ENCODE data around the gene CYB5R3. TPM values are rescaled to one million over a fixed set of nuclear protein-coding genes. Genes with fewer than 3 reads are reported as not detected.
A peak's percentile ranks its signal among the peaks of the same experiment; 100 is the strongest.
"Not testable (repeated sequence)": the region's sequence is repeated elsewhere in the genome, so short reads cannot be mapped to it uniquely, and the experiment has no call there.

Gene CYB5R3
- total RNA-seq, 1 donor from 2014 or later = 99.0 TPM

- H3K9me3 Mint-ChIP-seq = peaks cover 3% of the 10 kb centered on the region
- peak overlapping the region; percentile 70 for H3K27ac Mint-ChIP-seq
- no peak for DNase-seq (ENCODE audit: low spot score in 2 of 2, unreplicated experiment in 2 of 2)
- no peaks in the 10 kb centered on the region for H3K27me3 Mint-ChIP-seq (ENCODE audit: low read depth)
- peaks cover 16% of the 10 kb centered on the region for H3K36me3 Mint-ChIP-seq
- TF ChIP-seq CTCF (IDR thresholded peaks at IDR 0.05; ENCODE audit: unreplicated experiment) = no peak
- H3K4me1 Mint-ChIP-seq = peaks cover 46% of the 10 kb centered on the region
- H3K4me3 Mint-ChIP-seq = no peak overlapping the region
Measured at GRCh38 chr22:42610186-42610585, 39.0 kb downstream of the CYB5R3 start.

DNA sequence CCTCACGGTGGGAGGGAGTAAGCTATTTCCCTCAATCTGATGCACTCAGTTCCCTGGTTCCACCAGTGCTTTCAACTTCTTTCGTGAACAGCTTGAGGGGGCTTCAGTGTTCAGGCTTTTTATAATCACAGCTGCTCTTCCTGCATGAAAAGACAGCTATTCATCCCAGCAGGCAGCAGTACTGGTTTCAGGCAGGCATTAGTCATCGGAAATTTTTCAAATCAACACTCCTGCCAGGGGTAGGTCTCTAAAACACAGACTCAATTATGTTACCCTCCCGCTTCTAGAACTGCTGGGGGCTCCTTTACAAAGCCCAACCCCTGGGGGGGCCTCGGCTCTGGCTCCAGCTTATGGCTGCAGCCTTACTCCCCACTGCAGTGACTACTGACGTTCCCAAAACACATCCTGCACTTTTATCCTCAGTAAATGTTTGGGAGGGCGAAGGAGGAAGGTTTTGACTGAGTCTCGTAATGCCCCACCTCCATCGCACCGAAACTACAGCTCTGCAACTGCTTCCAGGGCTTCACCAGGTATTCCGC, 40.3 kb downstream of the CYB5R3 start:
- Mint-ChIP-seq H3K9me3 (peaks cover 3% of the 10 kb centered on the region), H3K27me3 (ENCODE audit: low read depth) (no peaks in the 10 kb centered on the region), H3K27ac (peak overlapping the region; percentile 91), H3K4me3 (no peak overlapping the region), H3K36me3 (peaks cover 16% of the 10 kb centered on the region), H3K4me1 (peaks cover 44% of the 10 kb centered on the region)
- no peak for DNase-seq (ENCODE audit: low spot score in 2 of 2, unreplicated experiment in 2 of 2)
- TF ChIP-seq CTCF (IDR thresholded peaks at IDR 0.05; ENCODE audit: unreplicated experiment) = no peak

DNA sequence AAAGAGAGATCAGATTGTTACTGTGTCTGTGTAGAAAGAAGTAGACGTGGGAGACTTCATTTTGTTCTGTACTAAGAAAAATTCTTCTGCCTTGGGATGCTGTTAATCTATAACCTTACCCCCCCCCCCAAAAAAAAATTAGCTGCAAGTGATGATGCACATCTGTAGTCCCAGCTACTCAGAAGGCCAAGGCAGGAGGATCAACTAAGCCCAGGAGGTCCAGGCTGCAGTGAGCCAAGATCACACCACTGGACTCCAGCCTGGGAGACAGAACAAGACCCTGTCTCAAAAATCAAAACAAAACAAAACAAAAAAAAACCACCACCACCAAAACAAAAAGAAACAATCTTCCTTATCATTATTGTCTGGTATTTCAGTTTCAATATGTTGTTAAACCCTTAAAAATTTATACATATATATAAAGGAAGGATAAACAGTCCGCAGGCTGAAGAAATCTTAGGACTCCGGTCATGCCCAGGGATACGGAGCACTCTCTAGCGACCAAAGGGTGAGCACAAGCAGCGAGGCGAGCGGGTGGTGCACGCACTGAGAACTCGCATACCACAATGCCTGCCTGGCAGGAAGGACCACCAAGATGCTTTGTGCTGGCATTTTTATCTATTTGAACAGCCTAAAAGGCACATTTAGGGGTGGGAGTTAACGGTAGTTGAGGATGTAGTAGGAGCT, 40.9 kb downstream of the CYB5R3 start:
- no peak overlapping the region for H3K4me3 Mint-ChIP-seq
- peaks cover 16% of the 10 kb centered on the region for H3K36me3 Mint-ChIP-seq
- H3K4me1 Mint-ChIP-seq = peaks cover 40% of the 10 kb centered on the region
- H3K27me3 Mint-ChIP-seq (ENCODE audit: low read depth) = no peaks in the 10 kb centered on the region
- peak overlapping the region; percentile 91 for H3K27ac Mint-ChIP-seq
- no peak for DNase-seq (ENCODE audit: low spot score in 2 of 2, unreplicated experiment in 2 of 2)
- no peak for TF ChIP-seq CTCF (IDR thresholded peaks at IDR 0.05; ENCODE audit: unreplicated experiment)
- peaks cover 3% of the 10 kb centered on the region for H3K9me3 Mint-ChIP-seq

- not testable (repeated sequence) for H3K27ac Mint-ChIP-seq; H3K27me3 Mint-ChIP-seq (ENCODE audit: low read depth); DNase-seq (ENCODE audit: low spot score in 2 of 2, unreplicated experiment in 2 of 2); H3K4me3 Mint-ChIP-seq; H3K9me3 Mint-ChIP-seq
- H3K36me3 Mint-ChIP-seq = peaks cover 20% of the 10 kb centered on the region
- H3K4me1 Mint-ChIP-seq = peaks cover 34% of the 10 kb centered on the region
Measured at GRCh38 chr22:42607641-42608040, 41.6 kb downstream of the CYB5R3 start.

- Mint-ChIP-seq H3K27me3 (ENCODE audit: low read depth) (no peaks in the 10 kb centered on the region), H3K4me1 (peaks cover 10% of the 10 kb centered on the region), H3K27ac (peak overlapping the region; percentile 34), H3K36me3 (peaks cover 32% of the 10 kb centered on the region), H3K9me3 (peaks cover 3% of the 10 kb centered on the region), H3K4me3 (no peak overlapping the region)
- TF ChIP-seq CTCF (IDR thresholded peaks at IDR 0.05; ENCODE audit: unreplicated experiment) = no peak
- DNase-seq (ENCODE audit: low spot score in 2 of 2, unreplicated experiment in 2 of 2) = no peak
Measured at GRCh38 chr22:42604403-42604802, 44.8 kb downstream of the CYB5R3 start.

GRCh38 chr22:42603427-42603826, 45.8 kb downstream of the CYB5R3 start:
- no peak for DNase-seq (ENCODE audit: low spot score in 2 of 2, unreplicated experiment in 2 of 2)
- H3K4me1 Mint-ChIP-seq = peaks cover under 1% of the 10 kb centered on the region
- H3K4me3 Mint-ChIP-seq = no peak overlapping the region
- H3K9me3 Mint-ChIP-seq = peaks cover 3% of the 10 kb centered on the region
- peak overlapping the region; percentile 11 for H3K27ac Mint-ChIP-seq
- H3K27me3 Mint-ChIP-seq (ENCODE audit: low read depth) = no peaks in the 10 kb centered on the region
- no peak for TF ChIP-seq CTCF (IDR thresholded peaks at IDR 0.05; ENCODE audit: unreplicated experiment)
- H3K36me3 Mint-ChIP-seq = peaks cover 39% of the 10 kb centered on the region
